ENCODE data around the gene HK1.

DNA sequence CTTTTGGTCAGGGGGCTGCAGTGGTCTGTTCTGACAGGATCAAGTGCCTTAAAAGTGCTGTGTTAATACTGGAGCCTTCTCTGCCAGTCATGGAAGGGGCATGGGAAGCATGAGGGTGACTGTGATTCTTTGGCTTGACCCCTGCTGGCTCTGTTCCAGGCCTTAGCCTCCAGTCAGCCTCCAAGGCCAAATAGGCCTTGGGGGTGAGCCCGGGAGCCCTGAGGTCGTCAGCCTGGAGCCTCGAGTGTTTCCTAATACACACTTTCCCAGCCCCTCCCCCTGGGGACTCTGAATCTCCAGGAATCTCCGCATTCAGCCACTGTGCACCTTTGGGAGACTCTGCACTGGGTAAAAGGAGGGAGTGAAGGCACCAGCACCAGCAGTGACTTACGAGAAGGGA, 48.2 kb upstream of the HK1 start:
- no peak for TF ChIP-seq POLR2A (IDR thresholded peaks at IDR 0.05)
- TF ChIP-seq, protein P1, sequence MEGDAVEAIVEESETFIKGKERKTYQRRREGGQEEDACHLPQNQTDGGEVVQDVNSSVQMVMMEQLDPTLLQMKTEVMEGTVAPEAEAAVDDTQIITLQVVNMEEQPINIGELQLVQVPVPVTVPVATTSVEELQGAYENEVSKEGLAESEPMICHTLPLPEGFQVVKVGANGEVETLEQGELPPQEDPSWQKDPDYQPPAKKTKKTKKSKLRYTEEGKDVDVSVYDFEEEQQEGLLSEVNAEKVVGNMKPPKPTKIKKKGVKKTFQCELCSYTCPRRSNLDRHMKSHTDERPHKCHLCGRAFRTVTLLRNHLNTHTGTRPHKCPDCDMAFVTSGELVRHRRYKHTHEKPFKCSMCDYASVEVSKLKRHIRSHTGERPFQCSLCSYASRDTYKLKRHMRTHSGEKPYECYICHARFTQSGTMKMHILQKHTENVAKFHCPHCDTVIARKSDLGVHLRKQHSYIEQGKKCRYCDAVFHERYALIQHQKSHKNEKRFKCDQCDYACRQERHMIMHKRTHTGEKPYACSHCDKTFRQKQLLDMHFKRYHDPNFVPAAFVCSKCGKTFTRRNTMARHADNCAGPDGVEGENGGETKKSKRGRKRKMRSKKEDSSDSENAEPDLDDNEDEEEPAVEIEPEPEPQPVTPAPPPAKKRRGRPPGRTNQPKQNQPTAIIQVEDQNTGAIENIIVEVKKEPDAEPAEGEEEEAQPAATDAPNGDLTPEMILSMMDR (IDR thresholded peaks at IDR 0.05): no peak
